CD4-positive, alpha-beta memory T cell (primary cell): Measurements from ENCODE around the gene FCRLB. TPM values are rescaled to one million over a fixed set of nuclear protein-coding genes. Genes with fewer than 3 reads are reported as not detected.
"Not testable (repeated sequence)": the region's sequence is repeated elsewhere in the genome, so short reads cannot be mapped to it uniquely, and the experiment has no call there.

Experiments used
- CTCF ChIA-PET: fragments of 350-600 bp; sonication (Branson Sonifier 250); formaldehyde crosslinking; loops from one replicate; lab custom pipeline; 2021; ENCODE audit warnings: inconsistent platforms; ENCODE audit not compliant: partially characterized antibody; lab: Charles Lee
- POLR2A ChIA-PET: fragments of 350-600 bp; sonication (Branson Sonifier 250); formaldehyde crosslinking; loops from one replicate; lab custom pipeline; 2021; ENCODE audit not compliant: partially characterized antibody; lab: Charles Lee
- DNase-seq, 5 donors: peaks; one replicate each; pipeline versions ENCODE4 v3.0.0 to v3.0.0-alpha.2; 2020 to 2022; ENCODE audit warnings: mixed read lengths in 1 of 5
- H3K27ac ChIP-seq: one replicate; pipeline ENCODE4 v1.7.0; 2013; ENCODE audit warnings: low read depth, low read length
- H3K27me3 ChIP-seq: 2 replicates; pipeline ENCODE4 v1.7.0; 2013; ENCODE audit warnings: mild to moderate bottlenecking, low read length, moderate library complexity; ENCODE audit not compliant: insufficient read depth
- H3K36me3 ChIP-seq: 2 replicates; pipeline ENCODE4 v1.7.0; 2013; ENCODE audit warnings: mild to moderate bottlenecking, low read length, moderate library complexity; ENCODE audit not compliant: insufficient read depth
- H3K4me1 ChIP-seq: 2 replicates; pipeline ENCODE4 v1.7.0; 2013; ENCODE audit warnings: mild to moderate bottlenecking, low read length, moderate library complexity; ENCODE audit not compliant: insufficient read depth
- H3K4me3 ChIP-seq, 2 donors: one replicate each; pipeline ENCODE4 v1.7.0; 2013; ENCODE audit warnings: low read length in 2 of 2, mild to moderate bottlenecking in 1 of 2
- H3K9me3 ChIP-seq, 2 donors: one replicate each; pipeline ENCODE4 v1.7.0; 2013; ENCODE audit warnings: low read length in 2 of 2, control low read depth in 1 of 2; ENCODE audit not compliant: control insufficient read depth in 1 of 2
- H3K27ac Mint-ChIP-seq, 7 donors: one replicate each; pipeline ENCODE4 v1.8.0; 2020 to 2021; ENCODE audit warnings: mixed read lengths in 7 of 7, mild to moderate bottlenecking in 6 of 7, inconsistent platforms in 3 of 7, moderate library complexity in 3 of 7
- H3K27me3 Mint-ChIP-seq, 2 donors: one replicate each; pipeline ENCODE4 v1.8.0; 2020 to 2021; ENCODE audit warnings: mixed read lengths in 2 of 2
- H3K36me3 Mint-ChIP-seq, 2 donors: one replicate each; pipeline ENCODE4 v1.8.0; 2020 to 2021; ENCODE audit warnings: mixed read lengths in 2 of 2, inconsistent platforms in 1 of 2, mild to moderate bottlenecking in 1 of 2
- H3K4me1 Mint-ChIP-seq, 4 donors: one replicate each; pipeline ENCODE4 v1.8.0; 2020 to 2021; ENCODE audit warnings: mixed read lengths in 4 of 4, mild to moderate bottlenecking in 1 of 4
- H3K4me3 Mint-ChIP-seq, 8 donors: one replicate each; pipeline ENCODE4 v1.8.0; 2020 to 2021; ENCODE audit warnings: mixed read lengths in 8 of 8, mild to moderate bottlenecking in 7 of 8, moderate library complexity in 6 of 8, inconsistent platforms in 3 of 8
- H3K9me3 Mint-ChIP-seq, 8 donors: one replicate each; pipeline ENCODE4 v1.8.0; 2020 to 2021; ENCODE audit warnings: mixed read lengths in 8 of 8, mild to moderate bottlenecking in 5 of 8, inconsistent platforms in 3 of 8, moderate library complexity in 1 of 8
- intact Hi-C: fragments of 100-400 bp; cut with micrococcal nuclease; formaldehyde crosslinking; loops from one replicate; pipeline ENCODE4 v1.15.1; 2023
- polyA plus RNA-seq, 2 donors: library from polyadenylated mRNA; unstranded; fragments of 300-500 nt; fragmentation: Illumina TruSeq; gene quantifications; one replicate each; pipeline ENCODE4 v1.2.3, GENCODE V29; 2021
- total RNA-seq, 2 experiments: library from RNA; stranded (reverse); gene quantifications; one replicate each; pipeline ENCODE4 v1.2.3, GENCODE V29; 2021

FCRLB gene, protein sequence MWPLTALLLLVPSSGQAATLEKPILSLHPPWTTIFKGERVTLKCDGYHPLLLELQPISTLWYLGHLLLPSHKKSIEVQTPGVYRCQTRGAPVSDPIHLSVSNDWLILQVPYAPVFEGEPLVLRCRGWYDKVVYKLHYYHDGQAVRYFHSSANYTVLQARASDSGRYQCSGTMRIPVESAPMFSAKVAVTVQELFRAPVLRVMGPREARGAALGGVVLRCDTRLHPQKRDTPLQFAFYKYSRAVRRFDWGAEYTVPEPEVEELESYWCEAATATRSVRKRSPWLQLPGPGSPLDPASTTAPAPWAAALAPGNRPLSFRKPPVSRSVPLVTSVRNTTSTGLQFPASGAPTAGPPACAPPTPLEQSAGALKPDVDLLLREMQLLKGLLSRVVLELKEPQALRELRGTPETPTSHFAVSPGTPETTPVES
- 1 to 10 TPM; 1.2 to 1.5 TPM for total RNA-seq
- 1 to 10 TPM; 1.0 to 1.6 TPM for polyA plus RNA-seq

DNA sequence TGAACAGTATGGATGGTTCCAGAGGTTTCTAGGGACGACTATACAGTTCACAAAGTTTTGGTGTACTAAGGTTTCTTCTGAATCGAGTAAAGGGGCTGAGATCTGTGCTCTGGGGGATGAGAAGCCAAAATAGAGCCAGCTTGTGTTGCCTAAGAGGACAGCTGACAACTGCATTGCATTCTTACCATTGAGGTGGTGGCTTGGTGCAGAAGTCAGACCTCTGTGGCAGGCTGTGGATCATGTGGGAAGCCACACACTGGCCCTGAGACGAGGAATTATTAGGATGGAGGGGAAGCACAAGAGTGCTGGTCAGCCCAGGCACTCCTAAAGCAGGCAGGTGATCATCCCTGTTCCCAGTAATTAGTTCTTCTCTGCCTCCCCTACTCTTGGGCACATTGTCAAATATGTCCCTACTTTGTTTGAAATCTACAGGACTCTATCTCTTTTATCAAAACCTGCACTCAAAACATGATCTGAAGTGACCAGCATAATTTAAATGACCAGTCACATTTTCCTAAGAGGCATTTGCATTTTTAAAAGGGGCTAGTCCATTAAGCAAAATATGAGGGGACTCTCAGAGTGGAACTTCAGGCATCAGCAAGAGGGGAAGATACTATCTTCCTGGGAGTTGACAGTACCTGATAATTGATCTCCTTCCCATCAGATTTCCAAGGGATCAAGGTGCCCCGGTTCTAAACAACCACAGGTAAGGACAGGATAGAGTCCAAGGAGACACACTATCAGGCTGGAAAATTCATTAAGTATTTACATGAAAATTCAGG, at the start of gene FCRLB:
FCRLB (plus strand) TSS at position 589 of the 782 bp plus-strand sequence. CDS start 1,129 bp downstream, outside the sequence.
- no peak for DNase-seq
- ChIA-PET POLR2A (no interaction called here), CTCF (interaction anchor here (2.9 kb wide), 1 partner anchor 17 kb away, joined by 8 read pairs; no protein-coding TSS in a partner anchor)
- H3K9me3 Mint-ChIP-seq: no peaks in the 10 kb centered on the region
- Histone ChIP-seq H3K36me3 (no peaks in the 10 kb centered on the region), H3K4me3 (no peak within 1 kb of the TSS), H3K27me3 (no peaks in the 10 kb centered on the region), H3K27ac (no peak within 1 kb of the TSS), H3K9me3 (no peaks in the 10 kb centered on the region), H3K4me1 (peaks cover 8% of the 10 kb centered on the region)
- peaks cover 6 to 21% (median 16%) of the 10 kb centered on the region in 4 donors for H3K4me1 Mint-ChIP-seq
- H3K27ac Mint-ChIP-seq: peak within 1 kb of the TSS in 1 of 7 donors; percentile 49
- H3K36me3 Mint-ChIP-seq: peaks cover 0 to 1% of the 10 kb centered on the region in 2 donors
- intact Hi-C loops: no loop called here
- peaks cover 0 to 4% of the 10 kb centered on the region in 2 donors for H3K27me3 Mint-ChIP-seq
- no peak within 1 kb of the TSS for H3K4me3 Mint-ChIP-seq

DNA sequence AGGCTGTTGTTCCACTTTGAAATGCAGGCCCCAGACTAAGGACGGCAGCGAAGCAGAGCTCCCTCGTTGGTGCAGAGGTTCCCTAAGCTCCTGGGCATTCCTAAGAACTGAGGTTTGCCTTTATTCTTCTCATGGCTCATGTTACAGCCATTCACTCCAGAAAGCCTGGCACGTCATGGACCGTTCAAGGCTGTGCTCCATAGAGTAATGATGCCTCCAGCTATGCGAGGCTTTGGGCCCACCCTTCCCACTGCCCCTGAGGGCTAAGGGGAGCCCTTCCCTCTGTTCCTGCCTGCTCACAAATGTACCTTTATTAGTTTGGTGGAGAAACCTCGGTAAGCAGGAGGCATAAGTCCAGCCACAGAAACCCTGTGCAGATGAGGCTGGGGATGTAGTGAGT, 47.9 kb upstream of the FCRLB start:
- H3K4me1 Mint-ChIP-seq, H3K4me3 ChIP-seq, H3K27me3 Mint-ChIP-seq, H3K9me3 Mint-ChIP-seq, H3K27me3 ChIP-seq, H3K27ac Mint-ChIP-seq, intact Hi-C loops, DNase-seq, CTCF ChIA-PET, POLR2A ChIA-PET, H3K27ac ChIP-seq, H3K36me3 Mint-ChIP-seq, H3K4me3 Mint-ChIP-seq, H3K36me3 ChIP-seq, H3K4me1 ChIP-seq, H3K9me3 ChIP-seq: not testable (repeated sequence)

DNA sequence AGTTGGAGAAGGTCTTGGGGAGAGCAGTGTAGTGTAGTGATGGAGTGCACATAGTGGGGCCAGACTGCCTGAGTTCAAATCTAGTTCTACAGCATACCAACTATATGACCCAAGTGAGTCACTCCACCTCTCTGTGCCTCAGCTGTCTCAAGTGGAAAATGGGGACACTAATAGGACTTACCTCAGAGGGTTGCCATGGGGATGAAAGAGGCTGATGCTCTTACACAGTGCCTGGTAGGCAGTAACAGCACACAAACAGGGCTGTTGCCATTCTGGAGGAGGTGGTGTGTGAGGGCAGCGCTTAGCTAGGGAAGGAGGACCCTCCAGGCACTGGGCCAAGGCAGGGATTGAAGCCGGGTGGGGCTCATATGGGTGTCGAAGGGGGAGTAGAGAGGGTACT, 46.9 kb upstream of the FCRLB start:
- H3K36me3 Mint-ChIP-seq, H3K4me3 ChIP-seq, H3K4me1 ChIP-seq, POLR2A ChIA-PET, H3K9me3 ChIP-seq, H3K4me3 Mint-ChIP-seq, CTCF ChIA-PET, H3K27me3 ChIP-seq, H3K4me1 Mint-ChIP-seq, H3K27ac Mint-ChIP-seq, H3K9me3 Mint-ChIP-seq, intact Hi-C loops, H3K36me3 ChIP-seq, H3K27ac ChIP-seq, DNase-seq, H3K27me3 Mint-ChIP-seq: not testable (repeated sequence)

DNA sequence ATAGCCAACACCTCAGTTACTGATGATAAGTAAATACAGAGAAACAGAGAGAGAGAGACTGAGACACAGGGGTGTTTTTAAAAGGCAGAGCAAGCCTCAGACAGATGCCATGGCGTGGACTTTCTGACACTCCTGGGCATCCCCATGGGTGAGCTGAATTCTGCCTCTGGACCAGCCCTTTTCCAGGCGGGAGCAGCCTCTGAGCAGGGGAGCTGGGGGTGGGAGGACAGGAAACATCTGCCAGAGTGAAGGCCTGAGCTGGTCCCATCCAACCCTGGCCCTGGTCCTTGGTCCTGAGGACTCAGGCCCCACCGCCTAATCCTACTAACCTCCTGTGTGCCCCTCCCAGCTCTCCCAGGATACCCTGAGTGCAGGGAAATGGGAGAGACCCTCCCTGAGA, 46.4 kb upstream of the FCRLB start:
- CTCF ChIA-PET, intact Hi-C loops, H3K27ac Mint-ChIP-seq: not testable (repeated sequence)

DNA sequence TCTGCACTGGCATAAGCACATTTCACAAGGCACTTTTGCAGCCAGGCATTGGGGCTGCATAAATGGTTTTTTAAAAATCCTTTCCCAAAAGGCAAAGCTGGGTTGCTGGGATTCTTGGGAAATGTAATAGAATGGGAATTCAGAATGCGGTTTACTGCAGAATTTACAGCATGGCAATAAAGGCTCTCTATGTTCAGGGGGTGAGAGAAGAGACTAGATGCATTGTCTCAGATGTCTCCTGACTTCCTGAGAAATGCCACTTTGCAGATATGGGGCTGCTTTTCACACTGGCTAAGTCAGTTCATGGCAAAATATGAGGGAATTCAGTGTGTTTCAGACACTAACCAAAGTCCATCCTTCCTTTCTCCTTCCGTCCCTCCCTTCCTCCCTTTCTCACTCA, 44.9 kb upstream of the FCRLB start:
- Mint-ChIP-seq H3K9me3 (no peaks in the 10 kb centered on the region), H3K27me3 (no peaks in the 10 kb centered on the region), H3K4me1 (no peaks in the 10 kb centered on the region), H3K4me3 (no peak overlapping the region), H3K36me3 (no peaks in the 10 kb centered on the region), H3K27ac (no peak overlapping the region)
- DNase-seq: no peak
- H3K36me3 ChIP-seq: no peaks in the 10 kb centered on the region
- intact Hi-C loops: no loop called here
- no peaks in the 10 kb centered on the region for H3K9me3 ChIP-seq
- no peaks in the 10 kb centered on the region for H3K27me3 ChIP-seq
- no peaks in the 10 kb centered on the region for H3K4me1 ChIP-seq
- ChIA-PET CTCF (no interaction called here), POLR2A (no interaction called here)
- no peak overlapping the region for H3K27ac ChIP-seq
- H3K4me3 ChIP-seq: no peak overlapping the region

More for the DNA sequence above, 46.4 kb upstream of the FCRLB start:
- POLR2A ChIA-PET, H3K27me3 ChIP-seq, H3K4me1 Mint-ChIP-seq, H3K27ac ChIP-seq, H3K4me3 ChIP-seq, H3K36me3 ChIP-seq, H3K9me3 Mint-ChIP-seq, H3K4me1 ChIP-seq, DNase-seq, H3K9me3 ChIP-seq, H3K27me3 Mint-ChIP-seq, H3K36me3 Mint-ChIP-seq, H3K4me3 Mint-ChIP-seq: not testable (repeated sequence)

DNA sequence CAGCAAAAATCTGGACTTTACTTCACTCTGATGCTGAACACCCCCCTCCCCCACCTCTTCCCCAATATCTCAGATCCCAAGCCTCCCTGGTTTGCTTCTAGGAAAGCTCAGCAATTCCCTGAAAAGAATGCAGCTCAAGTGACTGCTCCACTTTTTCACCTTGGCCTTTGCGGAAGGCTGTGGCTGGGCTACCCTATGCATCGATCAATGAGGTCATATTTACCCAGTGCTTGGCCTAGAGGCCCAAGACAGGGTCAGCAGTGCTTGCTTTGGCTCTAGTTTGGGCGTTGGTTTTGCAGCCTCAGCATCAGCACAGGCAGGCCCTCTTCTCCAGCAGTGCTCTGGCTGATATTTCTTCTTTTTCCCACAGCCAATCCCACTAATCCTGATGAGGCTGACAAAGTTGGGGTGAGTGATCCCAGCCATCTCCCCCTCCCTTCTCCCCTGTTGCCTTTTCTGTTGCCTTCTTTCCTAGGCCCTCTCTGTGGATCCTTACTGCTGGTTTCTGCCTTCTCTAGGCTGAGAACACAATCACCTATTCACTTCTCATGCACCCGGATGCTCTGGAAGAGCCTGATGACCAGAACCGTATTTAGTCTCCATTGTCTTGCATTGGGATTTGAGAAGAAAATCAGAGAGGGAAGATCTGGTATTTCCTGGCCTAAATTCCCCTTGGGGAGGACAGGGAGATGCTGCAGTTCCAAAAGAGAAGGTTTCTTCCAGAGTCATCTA, 44.2 kb upstream of the FCRLB start:
- Mint-ChIP-seq H3K4me1 (no peaks in the 10 kb centered on the region), H3K36me3 (no peaks in the 10 kb centered on the region), H3K27ac (no peak overlapping the region), H3K27me3 (no peaks in the 10 kb centered on the region), H3K4me3 (peak overlapping the region in 1 of 8 donors; percentile 24), H3K9me3 (no peaks in the 10 kb centered on the region)
- no peak for DNase-seq
- intact Hi-C loops: no loop called here
- no peaks in the 10 kb centered on the region for H3K27me3 ChIP-seq
- POLR2A ChIA-PET: no interaction called here
- H3K9me3 ChIP-seq: no peaks in the 10 kb centered on the region
- H3K4me1 ChIP-seq: no peaks in the 10 kb centered on the region
- CTCF ChIA-PET: interaction anchor here (1.2 kb wide), 1 partner anchor 8 kb away, joined by 3 read pairs; no protein-coding TSS in a partner anchor
- no peak overlapping the region for H3K4me3 ChIP-seq
- H3K27ac ChIP-seq: no peak overlapping the region
- H3K36me3 ChIP-seq: no peaks in the 10 kb centered on the region

DNA sequence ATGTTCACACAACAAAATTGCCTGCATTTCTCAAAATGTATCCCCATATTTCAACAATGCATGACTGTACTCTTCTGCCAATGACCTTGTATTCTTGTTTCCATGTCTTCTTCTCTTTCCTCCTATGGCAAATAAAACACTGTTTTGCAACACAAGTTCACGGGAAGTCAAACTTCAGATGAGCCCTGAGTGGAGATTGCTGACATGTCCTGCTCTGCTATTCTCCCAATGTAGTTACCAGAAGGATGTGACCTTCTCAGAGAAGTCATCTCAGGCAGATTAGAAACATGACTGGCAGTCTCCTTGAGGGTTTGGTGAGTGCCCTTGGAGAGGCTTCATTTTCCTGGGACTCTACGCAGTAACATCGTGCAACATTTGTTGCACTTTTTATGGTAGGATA, 42.8 kb upstream of the FCRLB start:
- Mint-ChIP-seq H3K4me3 (no peak overlapping the region), H3K4me1 (no peaks in the 10 kb centered on the region), H3K27ac (no peak overlapping the region), H3K9me3 (no peaks in the 10 kb centered on the region), H3K36me3 (no peaks in the 10 kb centered on the region), H3K27me3 (peaks cover under 1 to 4% of the 10 kb centered on the region in 2 donors)
- CTCF ChIA-PET: no interaction called here
- Histone ChIP-seq H3K27me3 (no peaks in the 10 kb centered on the region), H3K4me1 (no peaks in the 10 kb centered on the region), H3K9me3 (no peaks in the 10 kb centered on the region), H3K36me3 (no peaks in the 10 kb centered on the region), H3K27ac (no peak overlapping the region), H3K4me3 (no peak overlapping the region)
- intact Hi-C loops: no loop called here
- POLR2A ChIA-PET: no interaction called here
- no peak for DNase-seq
